Calu3 (cell line): ENCODE data around the gene SPEM2. TPM values are rescaled to one million over a fixed set of nuclear protein-coding genes. Genes with fewer than 3 reads are reported as not detected.

Source experiments
- BruUV-seq: library from RNA; stranded (reverse); fragments of 400-500 nt; replicated peaks from 2 replicates; lab custom pipeline; 2021; lab: Mats Ljungman, UMichigan
- CTCF ChIA-PET: fragments of 300-600 bp; sonication (Branson Sonifier 250); formaldehyde crosslinking; loops from one replicate; lab custom pipeline; 2022; ENCODE audit warnings: antibody characterized with exemption; lab: Charles Lee
- DNase-seq: peaks from one replicate; pipeline ENCODE4 v3.0.0; 2022
- H3K27ac Mint-ChIP-seq: one replicate; pipeline ENCODE4 v1.8.0; 2022; ENCODE audit warnings: mixed read lengths; ENCODE audit not compliant: unreplicated experiment
- H3K27me3 Mint-ChIP-seq: one replicate; pipeline ENCODE4 v1.8.0; 2022; ENCODE audit warnings: mixed read lengths; ENCODE audit not compliant: unreplicated experiment
- H3K36me3 Mint-ChIP-seq: one replicate; pipeline ENCODE4 v1.8.0; 2022; ENCODE audit warnings: mild to moderate bottlenecking, moderate library complexity, mixed read lengths; ENCODE audit not compliant: insufficient read depth, unreplicated experiment
- H3K4me1 Mint-ChIP-seq: one replicate; pipeline ENCODE4 v1.8.0; 2022; ENCODE audit warnings: mild to moderate bottlenecking, low read depth, mixed read lengths; ENCODE audit not compliant: unreplicated experiment
- H3K4me3 Mint-ChIP-seq: one replicate; pipeline ENCODE4 v1.8.0; 2022; ENCODE audit warnings: mild to moderate bottlenecking, low read depth, moderate library complexity, mixed read lengths; ENCODE audit not compliant: unreplicated experiment
- H3K9me3 Mint-ChIP-seq: one replicate; pipeline ENCODE4 v1.8.0; 2022; ENCODE audit warnings: low read depth, mixed read lengths; ENCODE audit not compliant: unreplicated experiment
- CTCF ChIP-seq: fragments of 200-600 bp; IDR thresholded peaks from one replicate; pipeline ENCODE4 v1.8.0; 2022; ENCODE audit warnings: antibody characterized with exemption; ENCODE audit not compliant: unreplicated experiment
- intact Hi-C: fragments of 100-400 bp; cut with micrococcal nuclease; formaldehyde crosslinking; loops from one replicate; pipeline ENCODE4 v1.10.0; 2022; ENCODE audit not compliant: unreplicated experiment
- total RNA-seq: library from RNA; stranded (reverse); gene quantifications from 2 replicates; pipeline ENCODE4 v1.2.3, GENCODE V29; 2022

SPEM2 gene
- total RNA-seq, 1 experiment from 2014 or later, result not detected

GRCh38 chr17:7426896-7427489 lies 1.6 kb downstream of the SPEM2 start:
- no TSS peak for BruUV-seq
- Mint-ChIP-seq H3K27me3 (no peaks in the 10 kb centered on the region), H3K9me3 (no peaks in the 10 kb centered on the region), H3K4me3 (no peak overlapping the region), H3K27ac (no peak overlapping the region), H3K36me3 (peaks cover 4% of the 10 kb centered on the region), H3K4me1 (no peaks in the 10 kb centered on the region)
- DNase-seq, result no peak
- intact Hi-C loops, result no loop called here
- no peak for TF ChIP-seq CTCF
- CTCF ChIA-PET, result no interaction called here

GRCh38 chr17:7427549-7427948 lies 2.1 kb downstream of the SPEM2 start:
- H3K9me3 Mint-ChIP-seq, result no peaks in the 10 kb centered on the region
- intact Hi-C loops, result no loop called here
- CTCF ChIA-PET, result interaction anchor here (0.7 kb wide), 1 partner anchor 71 kb away, joined by 3 read pairs; no protein-coding TSS in a partner anchor
- H3K36me3 Mint-ChIP-seq, result peaks cover 4% of the 10 kb centered on the region
- TF ChIP-seq CTCF, result no peak
- DNase-seq, result no peak
- no peak overlapping the region for H3K4me3 Mint-ChIP-seq
- no peaks in the 10 kb centered on the region for H3K27me3 Mint-ChIP-seq
- no peak overlapping the region for H3K27ac Mint-ChIP-seq
- H3K4me1 Mint-ChIP-seq, result no peaks in the 10 kb centered on the region
- BruUV-seq, result no TSS peak

- no peak within 1 kb of the TSS for H3K27ac Mint-ChIP-seq
- no peaks in the 10 kb centered on the region for H3K9me3 Mint-ChIP-seq
- no peak within 1 kb of the TSS for H3K4me3 Mint-ChIP-seq
- no TSS peak for BruUV-seq
- DNase-seq, result no peak
- CTCF ChIA-PET, result no interaction called here
- H3K36me3 Mint-ChIP-seq, result peaks cover 4% of the 10 kb centered on the region
- no peaks in the 10 kb centered on the region for H3K27me3 Mint-ChIP-seq
- intact Hi-C loops, result no loop called here
- TF ChIP-seq CTCF, result no peak
- H3K4me1 Mint-ChIP-seq, result no peaks in the 10 kb centered on the region
These were observed 3.1 kb downstream of the SPEM2 start, which contains the start of gene SPEM3 for GRCh38 chr17:7428557-7428956. SPEM3 (plus strand) TSS chr17:7428857; CDS start chr17:7428903, 46 bp downstream.

- TF ChIP-seq CTCF, result no peak
- Mint-ChIP-seq H3K27me3 (no peaks in the 10 kb centered on the region), H3K4me3 (no peak overlapping the region), H3K4me1 (no peaks in the 10 kb centered on the region), H3K36me3 (peaks cover 4% of the 10 kb centered on the region), H3K27ac (no peak overlapping the region), H3K9me3 (no peaks in the 10 kb centered on the region)
- no peak for DNase-seq
- CTCF ChIA-PET, result interaction anchor here (0.5 kb wide), 1 partner anchor 59 kb away, joined by 4 read pairs; no protein-coding TSS in a partner anchor
- intact Hi-C loops, result no loop called here
- no TSS peak for BruUV-seq
These were observed 4.3 kb downstream of the SPEM2 start for GRCh38 chr17:7429722-7430121.
